C4-2B (cell line): ENCODE measurements around the gene DOC2B.

ENCODE experiments used
- CTCF ChIP-seq: fragments of 450-650 bp; conservative IDR thresholded peaks from 2 replicates; pipeline ENCODE4 v1.5.1; 2017; ENCODE audit warnings: mild to moderate bottlenecking
- ZFX ChIP-seq: fragments of 450-650 bp; IDR thresholded peaks from 2 replicates; pipeline ENCODE4 v1.6.1; 2017

GRCh38 chr17:181245-182049 lies at the start of gene DOC2B:
- no peak for TF ChIP-seq CTCF
- no peak for TF ChIP-seq ZFX
